Stimulated activated CD8-positive, alpha-beta memory T cell treated with anti-CD3 and anti-CD28 coated beads, Interleukin-4, amount 100 ng/mL, for 24 hours (primary cell): Measurements from ENCODE around the gene NAV2.

Source experiments
- DNase-seq: peaks from one replicate; pipeline ENCODE4 v3.0.0-alpha.2; 2020; ENCODE audit warnings: low read depth

The NAV2 gene

DNA sequence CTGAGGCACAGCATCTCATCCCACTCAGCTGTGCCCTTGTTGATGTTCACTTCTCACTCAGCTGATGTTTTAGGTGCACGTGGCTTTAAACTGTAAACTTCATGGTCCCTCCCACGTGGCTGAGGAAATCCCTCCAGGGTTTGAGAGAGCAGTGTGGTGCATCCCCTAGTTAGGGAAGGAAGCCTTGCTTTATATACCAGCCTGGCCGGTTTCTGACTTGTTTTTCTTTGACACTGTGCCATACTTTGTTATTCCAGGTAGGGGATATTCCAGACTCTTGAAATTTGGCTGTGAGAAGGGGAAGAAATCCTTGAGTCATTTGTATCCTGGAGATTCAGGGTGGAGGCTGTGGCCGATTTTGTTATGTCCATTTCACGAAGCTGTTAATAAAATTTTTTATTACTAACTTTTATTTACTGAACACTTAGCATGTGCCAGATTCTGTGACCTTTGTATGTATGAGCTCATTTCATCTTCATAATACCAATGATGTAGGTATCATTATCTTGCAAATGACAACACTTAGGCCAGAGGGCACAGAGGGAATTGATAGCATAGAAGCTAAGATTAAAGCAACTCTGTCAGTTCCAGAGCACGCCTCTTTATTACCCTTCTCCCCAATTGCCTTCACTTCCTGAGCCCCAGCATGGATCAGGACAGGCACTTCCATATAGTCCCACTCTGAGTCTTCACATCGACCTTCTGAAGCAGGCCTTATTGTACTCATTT is 116.6 kb downstream of the NAV2 start:
- no peak for DNase-seq

DNA sequence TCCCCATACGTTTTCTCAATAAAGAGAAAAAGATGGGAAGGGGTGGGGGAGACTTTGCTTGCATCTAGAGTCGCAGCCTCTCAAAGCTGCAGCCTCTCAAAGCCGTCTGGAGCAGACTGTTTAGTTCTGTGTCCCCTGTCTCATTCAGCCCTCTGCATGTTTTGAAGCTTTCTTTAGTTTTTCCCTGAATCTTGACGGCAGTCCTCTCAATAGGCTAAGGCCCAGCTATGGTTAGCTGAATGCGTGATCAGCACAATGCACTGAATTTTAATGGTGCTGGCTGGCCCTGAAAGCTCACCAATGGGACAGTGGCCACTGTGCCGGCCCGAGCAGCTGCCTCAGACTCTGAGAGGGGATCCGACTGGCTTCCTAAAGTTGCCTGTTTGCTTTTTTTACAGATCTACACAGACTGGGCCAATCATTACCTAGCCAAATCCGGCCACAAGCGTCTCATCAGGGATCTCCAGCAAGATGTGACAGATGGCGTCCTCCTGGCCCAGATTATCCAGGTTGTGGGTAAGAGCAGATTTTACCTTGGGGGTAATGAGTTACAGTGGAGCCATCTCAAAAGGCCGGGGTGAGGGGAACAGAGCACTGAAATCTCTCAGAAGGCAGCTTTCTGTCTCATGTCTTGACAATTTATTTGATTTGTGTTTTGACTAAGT is 119.6 kb downstream of the NAV2 start:
- no peak for DNase-seq

- DNase-seq = no peak
Observed at GRCh38 chr11:19832901-19833300, 120.3 kb downstream of the NAV2 start.

GRCh38 chr11:19834771-19835170 is 122.1 kb downstream of the NAV2 start:
- DNase-seq = no peak

GRCh38 chr11:19836666-19837065 is 124.0 kb downstream of the NAV2 start:
- DNase-seq = no peak

- DNase-seq = no peak
Observed at GRCh38 chr11:19838994-19839768, 126.5 kb downstream of the NAV2 start.

- no peak for DNase-seq
Observed at GRCh38 chr11:19840961-19841360, 128.3 kb downstream of the NAV2 start.

GRCh38 chr11:19842505-19842904 is 129.9 kb downstream of the NAV2 start:
- DNase-seq = no peak

- no peak for DNase-seq
Observed at GRCh38 chr11:19843079-19843478, 130.4 kb downstream of the NAV2 start.

DNA sequence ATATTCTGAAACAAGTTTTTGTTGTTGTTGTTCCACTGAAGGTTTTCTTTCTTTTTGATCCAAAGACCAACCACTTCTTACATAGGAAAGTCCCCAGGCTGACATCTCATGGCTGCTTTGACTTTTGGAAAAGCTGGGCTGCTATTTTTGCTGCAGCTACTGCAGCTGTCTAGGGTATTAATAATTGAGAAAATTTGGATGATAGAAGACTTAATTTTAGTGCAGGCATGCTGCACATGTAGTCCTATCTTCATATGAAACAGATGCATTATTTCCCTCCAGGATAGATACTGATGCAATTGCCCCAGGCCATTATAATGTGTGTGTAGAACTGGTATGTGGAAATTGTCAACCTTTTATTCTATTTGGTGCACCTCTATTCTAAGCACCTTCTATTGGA is 131.4 kb downstream of the NAV2 start:
- no peak for DNase-seq

DNA sequence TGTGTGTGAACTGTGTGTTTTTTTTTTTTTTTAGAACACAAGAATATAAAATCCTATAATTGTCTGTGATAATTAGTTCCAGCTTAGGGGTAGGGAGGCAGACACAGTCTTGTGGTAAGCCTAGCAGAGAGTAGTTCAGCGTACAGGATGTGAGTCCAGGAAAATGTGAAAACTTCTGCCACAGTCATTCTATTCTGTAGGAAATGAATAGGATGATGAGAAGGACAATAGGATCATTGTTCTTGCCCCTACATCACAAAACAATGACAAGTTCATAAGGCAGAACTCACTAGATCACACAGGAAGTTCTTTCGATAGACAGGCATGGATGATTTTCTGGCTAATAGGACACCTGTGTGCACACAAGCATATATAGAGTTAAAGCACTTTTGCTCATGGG is 132.2 kb downstream of the NAV2 start:
- no peak for DNase-seq

DNA sequence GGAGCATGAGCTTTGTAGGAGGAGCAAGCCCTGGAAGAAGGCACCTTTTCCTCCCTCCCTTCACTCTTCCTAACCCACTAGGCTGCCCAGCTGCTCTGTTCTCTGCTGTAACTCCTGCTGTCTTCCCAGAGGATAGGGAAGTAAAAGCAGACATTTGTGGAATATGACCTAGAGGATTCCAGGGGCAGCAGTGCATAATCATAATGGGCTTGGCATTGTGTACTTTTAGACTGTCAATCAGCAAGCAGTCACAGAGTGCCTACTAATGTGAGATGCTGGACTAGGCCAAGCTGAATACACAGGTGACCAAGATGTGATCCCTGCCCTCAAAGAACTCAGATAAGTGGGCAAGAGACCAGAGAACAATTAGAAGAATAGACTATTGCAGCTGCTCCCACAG is 133.0 kb downstream of the NAV2 start:
- DNase-seq = no peak

DNA sequence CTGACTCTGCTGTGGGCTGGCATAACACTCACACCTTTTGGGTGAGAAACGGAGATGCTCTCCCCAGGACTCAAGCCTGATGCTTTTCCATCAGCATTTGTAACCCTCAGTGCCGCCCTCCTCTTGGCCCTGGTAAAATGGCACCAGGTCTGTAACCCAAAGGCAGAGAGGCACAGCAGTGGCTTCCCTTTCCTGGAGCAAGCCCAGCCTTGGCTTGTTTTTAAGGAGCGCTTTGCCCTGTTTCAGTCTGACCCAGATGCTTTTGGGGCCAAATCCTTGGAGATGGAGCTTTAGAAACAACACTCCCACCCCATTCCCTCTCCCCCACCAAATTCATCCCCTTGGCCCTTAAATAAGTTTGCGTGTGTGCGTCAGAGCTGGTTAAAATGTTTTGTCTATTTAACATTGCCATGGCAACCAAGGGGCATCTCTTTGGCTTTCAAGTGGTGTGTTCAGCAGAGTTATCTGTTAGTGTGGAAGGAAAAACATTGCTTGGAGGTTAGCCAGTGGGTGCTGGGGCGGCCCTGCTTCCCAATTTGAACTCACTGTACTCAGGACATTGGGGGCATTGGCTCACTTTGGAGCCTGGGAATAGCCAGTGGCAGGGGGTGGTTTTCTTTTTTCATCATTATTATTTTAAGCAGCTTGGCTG is 134.1 kb downstream of the NAV2 start:
- no peak for DNase-seq

DNA sequence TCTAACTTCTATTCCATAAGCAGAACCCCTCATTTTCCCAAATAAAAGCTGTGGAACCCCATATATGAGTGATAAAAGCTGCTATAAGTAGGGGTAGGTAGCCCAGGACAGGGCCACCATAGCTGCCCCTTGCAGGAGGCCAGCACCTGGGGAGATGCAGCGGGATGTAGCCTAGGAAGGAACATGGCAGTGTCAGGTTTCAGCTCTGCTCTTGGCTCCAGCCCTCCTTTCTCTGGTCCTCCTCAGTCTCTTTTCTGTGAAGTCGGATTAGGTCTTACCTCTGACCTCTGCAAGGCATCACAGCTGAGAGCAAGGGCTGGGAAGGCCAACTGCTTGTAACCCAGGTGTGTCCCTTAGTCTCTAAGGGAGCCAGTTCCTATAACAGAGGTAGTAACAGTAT is 135.6 kb downstream of the NAV2 start:
- DNase-seq = no peak

GRCh38 chr11:19849107-19849789 is 136.6 kb downstream of the NAV2 start:
- no peak for DNase-seq

DNA sequence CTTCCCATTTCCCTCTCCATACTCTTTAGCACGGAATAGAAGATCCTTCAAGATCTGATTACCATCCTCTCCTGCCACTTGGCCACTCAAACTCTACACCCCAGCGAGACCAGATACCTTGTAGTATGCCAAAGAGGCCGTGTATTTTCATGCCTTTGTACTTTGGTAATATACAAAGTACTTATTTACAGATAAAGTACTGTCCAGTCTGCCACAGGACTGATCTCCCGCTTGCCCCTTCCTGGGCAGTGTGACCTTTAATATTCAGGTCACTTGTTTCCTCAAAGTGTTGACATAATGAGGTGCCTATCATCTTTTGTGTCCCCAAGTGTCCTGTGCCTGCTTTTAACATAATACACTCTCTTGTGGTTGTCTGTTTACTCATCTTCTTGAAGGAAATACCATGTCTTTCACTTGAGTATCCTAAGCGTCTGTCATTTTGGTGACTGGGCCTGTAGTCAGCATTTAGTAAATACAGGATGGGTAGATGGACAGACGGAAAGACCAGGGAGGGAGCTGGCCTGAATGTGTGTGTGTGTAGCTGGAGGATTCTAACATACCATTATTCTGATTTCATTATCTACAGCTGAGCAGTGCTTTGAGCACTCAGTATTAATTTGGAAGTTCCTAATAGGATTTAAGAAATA is 137.4 kb downstream of the NAV2 start:
- no peak for DNase-seq

DNA sequence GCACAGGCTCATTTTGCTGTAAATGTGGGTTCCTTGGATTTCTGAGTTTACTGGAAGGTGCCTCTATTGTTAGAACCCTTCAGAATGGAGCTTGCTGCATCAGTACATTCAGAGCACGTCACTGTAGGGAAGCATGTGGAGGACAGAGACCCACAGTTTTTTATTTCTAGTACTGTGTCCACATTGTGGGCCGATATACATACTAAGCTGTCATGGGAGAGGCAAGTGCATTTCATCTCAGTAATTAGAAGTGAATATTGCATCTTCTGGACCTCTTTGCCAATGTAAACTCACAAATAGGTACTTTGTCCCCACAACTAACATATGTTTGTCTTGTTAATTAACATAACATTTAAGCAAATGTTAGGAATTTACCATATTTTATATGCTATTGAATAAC is 139.7 kb downstream of the NAV2 start:
- no peak for DNase-seq

- no peak for DNase-seq
Observed at GRCh38 chr11:19853016-19853415, 140.4 kb downstream of the NAV2 start.

DNA sequence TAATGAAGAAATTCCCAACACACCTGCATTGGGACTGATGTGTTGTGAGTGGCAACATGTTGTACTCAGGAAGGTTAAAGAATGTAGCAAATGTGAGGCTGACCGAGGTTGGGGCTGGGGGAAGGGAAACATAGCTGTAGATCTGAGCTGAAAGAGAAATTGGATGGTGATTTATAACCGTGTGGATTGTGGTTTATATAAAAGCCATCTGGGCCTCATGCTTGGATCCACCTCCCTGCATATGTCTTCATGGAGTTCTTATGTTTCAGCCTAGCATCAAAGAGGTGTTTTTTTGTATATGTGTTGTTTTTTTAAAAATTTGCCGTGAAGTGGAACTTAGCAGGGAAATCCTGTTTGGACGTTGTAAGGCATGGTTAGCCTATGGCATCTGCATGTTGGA is 141.3 kb downstream of the NAV2 start:
- no peak for DNase-seq

DNA sequence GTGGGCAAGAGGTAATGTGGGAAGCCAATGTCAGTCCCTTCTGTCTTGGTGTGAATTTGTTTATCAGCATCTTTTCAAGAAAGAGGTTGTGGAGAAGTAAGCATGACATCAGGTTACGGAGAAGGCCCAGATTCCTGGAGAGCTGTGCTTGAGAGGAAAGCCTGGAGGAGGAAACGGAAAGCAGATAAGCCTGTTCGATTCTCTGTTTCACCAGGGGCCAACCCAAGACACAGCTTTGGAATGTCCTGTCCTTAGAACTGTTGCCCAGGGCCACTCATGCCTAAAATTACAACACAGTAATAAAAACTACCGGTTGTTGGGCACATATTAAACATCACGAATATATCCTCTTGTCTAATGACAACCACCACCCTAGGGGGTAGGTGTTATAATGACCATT is 148.5 kb downstream of the NAV2 start:
- no peak for DNase-seq

DNA sequence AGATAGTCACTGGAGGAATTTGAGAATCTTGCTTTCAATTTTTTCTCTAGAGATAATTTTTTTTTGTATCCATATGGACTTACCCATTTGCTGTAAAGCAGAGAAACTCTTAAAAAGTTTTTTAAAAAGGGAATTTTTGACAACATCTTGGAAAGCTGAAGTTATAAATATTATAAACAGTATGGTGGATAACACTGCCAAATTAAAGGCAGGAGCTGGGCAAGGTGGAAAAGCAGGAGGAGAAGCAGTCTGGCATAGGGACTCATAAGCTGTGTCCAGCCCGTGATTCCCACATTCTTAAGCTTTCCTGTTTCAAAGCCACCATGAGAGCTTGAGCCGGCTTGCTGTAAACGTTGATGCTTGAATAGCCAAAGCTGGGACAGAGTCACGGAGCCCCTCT is 149.5 kb downstream of the NAV2 start:
- no peak for DNase-seq
